Measurements from ENCODE around the gene FHOD3.

- TF ChIP-seq CTCF (conservative IDR thresholded peaks at IDR 0.05) (no peak), EZH2 (IDR thresholded peaks at IDR 0.05; ENCODE audit: low read depth) (no peak)
Measured at GRCh38 chr18:36762074-36762473, 464.6 kb downstream of the FHOD3 start.

Data from PC-9 (cell line).